ENCODE data around the gene FBXL3.
"Not testable (repeated sequence)": the region's sequence is repeated elsewhere in the genome, so short reads cannot be mapped to it uniquely, and the experiment has no call there.

The FBXL3 gene

GRCh38 chr13:76982061-76982460, 44.9 kb downstream of the FBXL3 start:
- peak; percentile 6 to 67 for DNase-seq

DNA sequence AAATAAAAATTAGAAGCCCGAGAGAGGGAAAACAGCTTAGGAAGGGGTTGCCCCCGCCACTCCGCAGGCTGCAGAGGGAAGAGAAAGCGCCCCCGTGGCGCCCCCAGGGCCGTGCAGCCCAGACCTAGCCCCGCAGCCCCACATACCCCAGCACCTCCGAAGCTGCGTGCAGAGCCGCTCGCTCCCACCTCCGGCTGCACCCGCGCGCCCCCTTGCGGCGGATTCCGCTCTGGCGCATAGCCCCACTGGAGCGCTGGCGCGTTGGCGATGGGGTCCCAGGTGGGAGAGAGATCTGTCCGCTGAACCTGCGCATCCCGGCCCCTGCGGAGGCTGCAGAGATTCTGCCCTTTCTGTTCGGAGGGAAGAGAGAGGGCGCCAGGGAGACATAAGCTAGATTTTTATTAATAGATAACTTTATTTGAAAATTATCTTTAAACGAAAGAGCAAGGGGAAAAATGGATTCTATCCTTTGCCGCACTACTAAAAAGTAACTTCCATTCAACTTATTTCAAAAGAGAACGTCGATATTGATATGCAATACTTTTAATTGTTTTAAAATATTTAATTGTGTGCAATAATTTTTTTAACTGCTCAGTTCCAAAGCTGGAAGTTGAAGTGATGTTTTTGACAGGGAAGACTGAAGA, 46.8 kb downstream of the FBXL3 start:
- peak; percentile 43 to 81 for DNase-seq

DNA sequence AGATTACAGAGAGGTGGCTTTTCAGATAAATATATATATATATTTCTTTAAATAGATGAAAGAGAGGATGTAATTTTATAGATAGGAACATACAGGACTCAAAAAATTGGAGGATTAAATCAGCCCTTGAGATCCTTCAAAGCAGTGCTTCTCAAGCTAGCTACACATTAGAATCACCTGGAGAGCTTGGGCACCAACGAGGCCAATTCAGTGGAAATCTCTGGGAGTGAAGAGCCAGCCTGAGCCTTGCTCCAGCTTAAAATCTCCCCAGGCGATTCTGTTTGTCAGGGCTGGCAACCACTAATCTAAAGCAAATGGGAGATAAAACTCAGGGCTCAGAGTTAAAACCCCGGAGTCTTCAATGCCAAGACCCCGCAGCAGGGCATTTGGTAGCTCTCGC, 50.0 kb downstream of the FBXL3 start:
- DNase-seq: no peak

GRCh38 chr13:76976490-76976889, 50.5 kb downstream of the FBXL3 start:
- DNase-seq: no peak

DNA sequence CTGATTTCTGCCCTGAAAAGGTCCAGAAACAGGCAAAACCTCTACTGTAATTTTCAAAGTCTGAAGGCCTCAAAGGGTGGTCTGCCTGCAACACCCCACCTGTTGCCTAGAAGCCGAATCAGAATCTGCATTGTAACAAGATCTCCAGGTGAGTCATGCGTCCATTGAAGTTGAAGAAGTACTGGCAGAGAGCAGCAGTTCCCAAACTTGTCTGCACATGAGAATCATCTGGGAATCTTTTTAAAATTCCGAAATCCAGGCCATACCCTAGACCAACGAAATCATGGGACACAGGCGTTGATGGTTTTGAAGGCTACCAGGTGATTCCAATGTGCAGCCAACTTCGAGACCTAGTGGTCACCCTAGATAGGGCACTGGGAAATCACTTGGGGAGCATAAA, 51.1 kb downstream of the FBXL3 start:
- no peak for DNase-seq

DNA sequence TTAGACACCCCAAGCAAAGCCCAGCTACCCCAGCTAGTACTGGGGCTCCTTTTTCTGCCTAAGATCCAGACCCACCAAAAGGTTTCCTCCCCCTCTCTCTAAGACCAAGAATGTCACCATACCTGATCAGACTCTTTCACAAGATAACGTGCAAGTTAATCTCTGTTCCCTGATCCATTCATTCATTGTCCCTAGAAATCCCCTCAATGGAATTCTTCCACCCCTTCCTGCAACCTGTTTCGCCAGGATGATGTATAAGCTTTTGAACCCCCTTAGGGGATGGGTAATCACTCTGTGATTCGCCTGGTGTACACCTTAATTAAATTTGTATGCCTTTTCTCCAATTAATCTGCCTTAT, 52.4 kb downstream of the FBXL3 start:
- DNase-seq: no peak

GRCh38 chr13:76973920-76974617, 52.9 kb downstream of the FBXL3 start:
- DNase-seq: no peak

DNA sequence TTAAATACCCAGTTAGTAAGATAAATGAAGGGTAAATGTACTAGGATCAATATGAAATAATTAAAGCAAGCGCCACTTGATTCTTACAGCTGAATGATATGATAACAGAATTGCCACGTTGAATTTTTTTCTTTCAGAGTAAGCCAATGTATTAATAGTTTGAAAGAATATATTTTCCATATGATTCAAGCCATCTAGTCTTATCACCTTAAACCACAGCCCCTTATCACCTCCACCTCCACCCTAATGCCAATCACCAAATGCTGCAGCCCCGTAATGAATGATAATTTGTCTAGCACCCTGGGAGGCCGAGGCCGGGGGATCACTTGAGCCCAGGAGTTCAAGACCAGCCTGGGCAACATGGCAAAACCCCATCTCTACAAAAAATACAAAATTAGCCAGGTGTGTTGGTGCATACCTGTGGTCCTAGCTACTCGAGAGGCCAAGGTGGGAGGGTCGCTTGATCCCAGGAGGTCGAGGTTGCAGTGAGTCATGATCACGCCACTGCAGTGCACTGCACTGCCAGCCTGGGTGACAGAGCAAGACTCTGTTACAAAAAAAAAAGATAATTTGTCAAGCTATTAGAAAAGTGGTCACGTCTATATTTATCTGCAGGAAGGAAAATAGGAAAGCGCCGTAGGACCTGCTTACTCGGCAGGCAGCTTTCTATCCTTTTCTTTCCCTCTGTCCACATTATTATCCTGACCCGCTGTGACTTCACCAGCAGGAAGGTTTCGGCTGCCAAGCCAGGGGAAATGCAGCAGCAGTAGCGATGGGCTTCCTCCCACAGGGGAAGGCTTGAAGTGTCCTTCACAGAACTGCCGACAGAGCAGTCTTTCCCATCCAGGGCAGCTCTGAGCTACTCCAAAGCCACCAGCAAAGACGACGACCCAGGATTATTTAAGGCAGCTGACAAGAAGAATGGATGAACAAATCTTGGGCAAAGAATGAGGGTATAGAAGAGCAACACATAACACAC, 54.8 kb downstream of the FBXL3 start:
- no peak for DNase-seq

DNA sequence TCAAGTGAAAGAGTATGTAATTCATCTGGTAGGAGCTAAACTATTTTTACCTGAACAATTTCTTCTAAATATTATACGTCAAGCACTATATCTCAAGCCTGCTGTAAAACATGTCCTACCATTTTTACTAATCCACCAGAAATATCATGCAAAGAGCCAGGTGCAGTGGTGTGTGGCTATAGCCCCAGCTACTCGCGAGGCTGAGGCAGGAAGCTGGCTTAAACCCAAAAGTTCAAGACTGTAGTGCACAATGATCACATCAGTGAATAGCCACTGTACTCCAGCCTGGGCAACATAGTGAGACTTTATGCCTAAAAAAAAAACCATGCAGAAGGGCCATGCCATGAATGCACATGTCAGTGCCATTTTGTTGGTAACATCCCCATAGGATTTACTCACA, 55.7 kb downstream of the FBXL3 start:
- no peak for DNase-seq

GRCh38 chr13:76969488-76970365, 57.2 kb downstream of the FBXL3 start:
- DNase-seq: no peak

DNA sequence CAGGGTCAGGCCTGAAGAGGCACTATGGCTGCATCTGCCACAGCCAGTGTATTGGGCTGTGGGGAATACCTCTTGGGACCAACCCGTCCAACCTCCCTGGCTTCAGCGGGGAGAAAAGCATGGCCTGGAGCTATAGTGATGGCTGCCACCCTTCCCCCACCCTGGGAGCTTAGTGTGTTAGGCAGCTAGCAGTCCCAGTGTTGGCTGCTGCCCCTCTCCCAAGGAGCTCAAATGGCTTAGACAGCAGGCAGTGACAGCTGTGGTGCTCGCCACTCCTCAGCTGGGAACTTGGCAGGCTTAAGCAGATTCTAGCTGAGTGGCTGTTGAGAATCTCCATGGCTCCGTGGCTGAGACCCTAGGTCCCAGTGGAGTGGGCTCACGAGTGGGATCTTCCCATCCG, 58.9 kb downstream of the FBXL3 start:
- DNase-seq: peak; percentile 94 to 97

DNA sequence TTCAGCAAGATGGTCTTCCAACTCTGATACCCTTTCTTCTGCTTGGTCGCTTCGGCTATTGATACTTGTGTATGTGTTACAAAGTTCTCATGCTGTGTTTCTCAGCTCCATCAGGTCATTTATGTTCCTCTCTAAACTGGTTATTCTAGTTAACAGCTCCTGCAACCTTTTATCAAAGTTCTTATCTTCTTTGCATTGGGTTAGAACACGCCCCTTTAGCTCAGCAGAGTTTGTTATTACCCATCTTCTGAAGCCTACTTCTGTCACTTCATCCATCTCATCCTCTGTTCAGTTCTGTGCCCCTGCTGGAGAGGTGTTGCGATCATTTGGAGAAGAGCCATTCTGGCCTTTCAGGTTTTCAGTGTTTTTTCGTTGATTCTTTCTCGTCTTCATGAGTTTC, 59.9 kb downstream of the FBXL3 start:
- DNase-seq: no peak

- no peak for DNase-seq
These were observed 61.1 kb downstream of the FBXL3 start for GRCh38 chr13:76965759-76966421.

- DNase-seq: not testable (repeated sequence)
These were observed 67.2 kb downstream of the FBXL3 start for GRCh38 chr13:76959734-76960133.

DNA sequence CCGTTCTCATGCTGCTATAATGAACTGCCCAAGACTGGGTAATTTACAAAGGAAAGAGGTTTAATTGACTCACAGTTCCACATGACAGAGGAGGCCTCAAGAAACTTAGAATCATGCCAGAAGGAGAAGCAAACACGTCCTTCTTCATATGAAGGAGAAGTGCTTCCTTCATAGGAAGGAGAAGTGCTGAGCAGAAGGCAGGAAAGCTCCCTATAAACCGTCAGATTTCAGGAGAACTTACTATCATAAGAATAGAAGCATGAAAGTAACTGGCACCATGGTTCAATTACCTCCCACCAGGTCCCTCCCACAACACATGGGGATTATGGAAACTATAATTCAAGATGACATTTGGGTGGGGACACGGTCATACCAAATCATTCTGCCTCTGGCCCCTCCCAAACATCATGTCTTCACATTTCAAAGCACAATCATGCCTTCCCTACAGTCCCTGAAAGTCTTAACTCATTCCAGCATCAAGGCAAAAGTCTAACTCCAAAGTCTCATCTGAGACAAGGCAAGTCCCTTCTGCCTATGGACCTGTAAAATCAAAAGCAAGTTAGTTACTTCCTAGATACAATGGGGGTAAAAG, 68.0 kb downstream of the FBXL3 start:
- DNase-seq: no peak

DNA sequence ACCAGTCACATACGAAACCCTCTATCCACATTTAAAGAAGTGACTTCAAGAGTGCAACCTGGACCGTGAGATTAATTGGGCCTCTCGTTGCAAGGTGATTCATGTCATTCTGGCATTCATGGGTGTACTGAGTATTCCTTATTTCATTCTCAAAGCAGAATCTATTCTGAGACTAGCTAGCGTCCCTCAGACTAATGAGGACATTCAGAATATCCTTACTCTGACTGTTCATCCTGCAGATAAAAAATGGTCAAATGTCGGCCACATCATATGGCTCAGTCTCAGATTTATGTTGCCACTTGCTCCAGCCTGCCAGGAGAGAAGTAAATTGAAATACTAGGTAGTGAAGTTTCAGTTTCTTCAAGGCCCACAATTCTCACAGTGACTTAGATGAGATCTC, 71.3 kb downstream of the FBXL3 start:
- DNase-seq: no peak
